ENCODE measurements around the gene LAMTOR2.

DNA sequence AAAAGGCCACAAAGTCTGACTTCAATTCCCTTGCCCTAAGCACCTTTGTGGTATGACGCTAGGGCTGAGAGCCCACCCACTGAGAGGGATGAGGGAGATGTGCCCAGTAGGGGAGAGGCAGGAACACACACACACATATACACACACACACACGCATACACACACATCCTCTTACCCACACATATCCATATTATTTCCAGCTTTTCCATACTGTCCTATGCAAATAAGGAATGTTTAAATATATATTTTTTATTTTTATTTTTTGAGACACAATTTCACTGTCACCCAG, 9.4 kb downstream of the LAMTOR2 start:
- TF ChIP-seq, protein P1, sequence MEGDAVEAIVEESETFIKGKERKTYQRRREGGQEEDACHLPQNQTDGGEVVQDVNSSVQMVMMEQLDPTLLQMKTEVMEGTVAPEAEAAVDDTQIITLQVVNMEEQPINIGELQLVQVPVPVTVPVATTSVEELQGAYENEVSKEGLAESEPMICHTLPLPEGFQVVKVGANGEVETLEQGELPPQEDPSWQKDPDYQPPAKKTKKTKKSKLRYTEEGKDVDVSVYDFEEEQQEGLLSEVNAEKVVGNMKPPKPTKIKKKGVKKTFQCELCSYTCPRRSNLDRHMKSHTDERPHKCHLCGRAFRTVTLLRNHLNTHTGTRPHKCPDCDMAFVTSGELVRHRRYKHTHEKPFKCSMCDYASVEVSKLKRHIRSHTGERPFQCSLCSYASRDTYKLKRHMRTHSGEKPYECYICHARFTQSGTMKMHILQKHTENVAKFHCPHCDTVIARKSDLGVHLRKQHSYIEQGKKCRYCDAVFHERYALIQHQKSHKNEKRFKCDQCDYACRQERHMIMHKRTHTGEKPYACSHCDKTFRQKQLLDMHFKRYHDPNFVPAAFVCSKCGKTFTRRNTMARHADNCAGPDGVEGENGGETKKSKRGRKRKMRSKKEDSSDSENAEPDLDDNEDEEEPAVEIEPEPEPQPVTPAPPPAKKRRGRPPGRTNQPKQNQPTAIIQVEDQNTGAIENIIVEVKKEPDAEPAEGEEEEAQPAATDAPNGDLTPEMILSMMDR (IDR thresholded peaks at IDR 0.05) = no peak
- no peak for TF ChIP-seq POLR2A (IDR thresholded peaks at IDR 0.05)

Measured in thyroid gland (tissue), 4 donors.